ENCODE measurements around the gene JARID2. TPM values are rescaled to one million over a fixed set of nuclear protein-coding genes. Genes with fewer than 3 reads are reported as not detected.
A peak's percentile ranks its signal among the peaks of the same experiment; 100 is the strongest.

Gene JARID2
- total and polyA plus RNA-seq, 2 of the 4 experiments (the other 2 are of a cell fraction) = 9.6 to 12.9 TPM

- Histone ChIP-seq H3K4ac (ENCODE audit: low read depth, low read length) (no peak overlapping the region), H3K36me3 (ENCODE audit: control insufficient read depth, insufficient read depth, low read length) (no peaks in the 10 kb centered on the region), H3K9me1 (ENCODE audit: insufficient read depth, low read length) (peaks cover 7% of the 10 kb centered on the region; the same call in 1 of the 2 replicates), H3K56ac (ENCODE audit: extremely low read depth, insufficient read depth, low read length) (no peak overlapping the region), H2BK5ac (ENCODE audit: low read depth, low read length, poor library complexity, severe bottlenecking) (no peak overlapping the region), H3K9ac (ENCODE audit: low read depth, low read length) (no peak overlapping the region), H3K9me3 (ENCODE audit: control insufficient read depth, insufficient read depth, low read length) (no peaks in the 10 kb centered on the region; the same call in 1 of the 2 replicates), H2BK15ac (ENCODE audit: low read depth, low read length) (no peak overlapping the region), H3K4me1 (ENCODE audit: control insufficient read depth, insufficient read depth, low read length) (peaks cover 9% of the 10 kb centered on the region), H2BK20ac (ENCODE audit: low read depth, low read length) (no peak overlapping the region), H2AK5ac (ENCODE audit: low read depth, low read length) (0 out of 2 replicates have a peak overlapping the region, but pooled peaks have one; percentile 3), H3K18ac (ENCODE audit: low read depth, low read length) (no peak overlapping the region), H3K14ac (replicated peaks; ENCODE audit: low read depth, low read length) (peak overlapping the region; percentile 34), H3K79me1 (ENCODE audit: low read depth in 1 of 2, low read length in 2 of 2) (peaks cover 34 to 77% of the 10 kb centered on the region in 2 experiments), H2BK120ac (ENCODE audit: low read depth, low read length) (no peak overlapping the region), H3K23ac (ENCODE audit: low read depth, low read length) (0 out of 2 replicates have a peak overlapping the region, but pooled peaks have one; percentile 18), H4K8ac (ENCODE audit: low read depth in 2 of 2, low read length in 2 of 2) (no peak overlapping the region), H4K20me1 (ENCODE audit: insufficient read depth, low read length) (peaks cover 81% of the 10 kb centered on the region), H3K4me2 (ENCODE audit: low read depth, low read length) (no peak overlapping the region), H3K4me3 (ENCODE audit: insufficient read depth, low read depth, low read length) (no peak overlapping the region), H3K27ac (ENCODE audit: insufficient read depth, low read length) (no peak overlapping the region), H2AFZ (replicated peaks; ENCODE audit: low read length, poor library complexity) (no peak overlapping the region), H2AK9ac (replicated peaks; ENCODE audit: low read depth, low read length, poor library complexity) (no peak overlapping the region), H4K5ac (ENCODE audit: low read depth, low read length) (no peak overlapping the region), H3K27me3 (ENCODE audit: control insufficient read depth, insufficient read depth, low read length) (no peaks in the 10 kb centered on the region), H4K91ac (ENCODE audit: insufficient read depth, low read depth, low read length) (no peak overlapping the region)
- dilution Hi-C loops (cut with HindIII; ENCODE audit: low sequenced_read_pairs, unreplicated experiment) (no loop called here), in situ Hi-C loops (cut with MboI; ENCODE audit: low sequenced_read_pairs) (no loop called here), intact Hi-C loops (cut with micrococcal nuclease) (loop anchor here (5.0 to 10.0 kb wide), 5 partner anchors 37 to 1227 kb away; no protein-coding TSS in a partner anchor)
- no TSS peak for BruUV-seq (replicated peaks)
- ATAC-seq (ENCODE audit: low read depth) = no peak
- no peak for TF ChIP-seq USF2 (IDR thresholded peaks at IDR 0.05; ENCODE audit: low read depth, low read length)
- no peak for TF ChIP-seq FOS (IDR thresholded peaks at IDR 0.05; ENCODE audit: low read depth, low read length)
- no peak for TF ChIP-seq ELK1 (IDR thresholded peaks at IDR 0.05; ENCODE audit: borderline replicate concordance, low read depth, low read length)
- ChIA-PET CTCF (no interaction called here), POLR2A (ENCODE audit: unreplicated experiment) (no interaction called here)
- WGBS, 2 experiments (ENCODE audit: extremely low coverage in 2 of 2, insufficient read length in 1 of 2) = no CpG with 5 or more reads among the region's 3 CpGs
- no peak for DNase-seq
Measured at GRCh38 chr6:15439410-15440025, 193.6 kb downstream of the JARID2 start.
